GM23248 (cell line): ENCODE results near the gene CCT5. TPM values are rescaled to one million over a fixed set of nuclear protein-coding genes. Genes with fewer than 3 reads are reported as not detected.
"Not testable (repeated sequence)": the region's sequence is repeated elsewhere in the genome, so short reads cannot be mapped to it uniquely, and the experiment has no call there.

Experiments used
- DNase-seq: peaks from one replicate; pipeline ENCODE4 v3.0.0-alpha.2; 2015
- H2AFZ ChIP-seq: fragments of 200-600 bp; sonication (generic); 2 replicates; pipeline ENCODE4 v1.6.1; 2016; ENCODE audit warnings: antibody characterized with exemption
- H3F3A ChIP-seq: fragments of 200-600 bp; sonication (generic); 2 replicates; pipeline ENCODE4 v1.6.1; 2016; ENCODE audit warnings: mild to moderate bottlenecking, antibody characterized with exemption, mixed run types; ENCODE audit not compliant: insufficient read depth
- H3K27ac ChIP-seq: fragments of 200-600 bp; sonication (generic); 2 replicates; pipeline ENCODE4 v1.5.1; 2016; ENCODE audit warnings: mild to moderate bottlenecking
- H3K27me3 ChIP-seq: fragments of 200-600 bp; sonication (generic); replicated peaks from 2 replicates; pipeline ENCODE4 v1.6.1; 2016; ENCODE audit warnings: mild to moderate bottlenecking; ENCODE audit not compliant: insufficient read depth
- H3K36me3 ChIP-seq: fragments of 200-600 bp; sonication (generic); 2 replicates; pipeline ENCODE4 v1.6.1; 2016; ENCODE audit warnings: low read depth, mild to moderate bottlenecking
- H3K4me1 ChIP-seq: fragments of 200-600 bp; sonication (generic); 2 replicates; pipeline ENCODE4 v1.6.1; 2016; ENCODE audit warnings: mild to moderate bottlenecking; ENCODE audit not compliant: insufficient read depth
- H3K4me2 ChIP-seq: fragments of 200-600 bp; sonication (generic); one replicate; pipeline ENCODE4 v1.6.1; 2016; ENCODE audit warnings: mild to moderate bottlenecking; ENCODE audit not compliant: unreplicated experiment
- H3K4me3 ChIP-seq: fragments of 200-600 bp; sonication (generic); 2 replicates; pipeline ENCODE4 v1.5.1; 2016; ENCODE audit warnings: mild to moderate bottlenecking
- H3K79me2 ChIP-seq: fragments of 200-600 bp; sonication (generic); 2 replicates; pipeline ENCODE4 v1.6.1; 2016; ENCODE audit warnings: mild to moderate bottlenecking; ENCODE audit not compliant: insufficient read depth
- H3K9ac ChIP-seq: fragments of 200-600 bp; sonication (generic); 2 replicates; pipeline ENCODE4 v1.6.1; 2016; ENCODE audit warnings: mild to moderate bottlenecking
- H3K9me2 ChIP-seq: fragments of 200-600 bp; sonication (generic); 2 replicates; pipeline ENCODE4 v1.6.1; 2016; ENCODE audit warnings: mixed run types, mild to moderate bottlenecking, moderate library complexity; ENCODE audit not compliant: insufficient read depth
- H3K9me3 ChIP-seq: fragments of 200-600 bp; sonication (generic); one replicate; pipeline ENCODE4 v1.6.1; 2017; ENCODE audit warnings: low read depth
- H4K20me1 ChIP-seq: fragments of 200-600 bp; sonication (generic); 2 replicates; pipeline ENCODE4 v1.6.0; 2016; ENCODE audit not compliant: insufficient read depth
- EZH2 ChIP-seq: fragments of 200-600 bp; sonication (generic); IDR thresholded peaks from 2 replicates; pipeline ENCODE4 v1.6.1; 2018; ENCODE audit warnings: antibody characterized with exemption, mild to moderate bottlenecking; ENCODE audit not compliant: insufficient read depth, poor library complexity, severe bottlenecking
- EZH2phosphoT487 ChIP-seq: fragments of 200-600 bp; sonication (generic); IDR thresholded peaks from 2 replicates; pipeline ENCODE4 v1.6.1; 2018; ENCODE audit warnings: antibody characterized with exemption, moderate library complexity, mild to moderate bottlenecking, low read depth; ENCODE audit not compliant: insufficient read depth
- WGBS, 2 experiments: methylation state at CpG; one replicate each; pipeline ENCODE4 v1.1.6; 2015 to 2017; ENCODE audit warnings: low lambda C conversion rate in 2 of 2, low coverage in 1 of 2; ENCODE audit errors: missing lambda C conversion rate in 2 of 2; 5-methylcytosine and 5-hydroxymethylcytosine counted together
- in situ Hi-C: fragments of 300-500 bp; cut with MboI; formaldehyde crosslinking; loops from 2 replicates; pipeline ENCODE4 v1.15.0; 2020
- polyA plus RNA-seq: library from polyadenylated mRNA; unstranded; fragments of >200 nt; fragmentation: Nextera tagmentation; extraction: Ambion mirVana; gene quantifications from 2 replicates; pipeline ENCODE4 v1.2.1, GENCODE V29; 2016
- total RNA-seq: library from RNA; depleted of rRNA; stranded (reverse); fragments of >200 nt; shearing (Covaris generic); gene quantifications from 2 replicates; pipeline ENCODE4 v1.2.3, GENCODE V29; 2014

Gene CCT5
- total and polyA plus RNA-seq, 2 experiments from 2014 or later = 264 to 392 TPM

GRCh38 chr5:10266137-10266536 is 16.1 kb downstream of the CCT5 start:
- TF ChIP-seq EZH2 (no peak), EZH2phosphoT487 (no peak)
- Histone ChIP-seq H3K36me3 (peaks cover 40% of the 10 kb centered on the region), H3K27me3 (no peaks in the 10 kb centered on the region), H3K4me1 (peaks cover 14% of the 10 kb centered on the region), H3K4me3 (no peak overlapping the region), H3K4me2 (no peak overlapping the region), H3F3A (peaks cover 63% of the 10 kb centered on the region), H4K20me1 (no peaks in the 10 kb centered on the region), H3K79me2 (no peaks in the 10 kb centered on the region), H3K9ac (no peak overlapping the region), H2AFZ (no peak overlapping the region), H3K9me2 (no peaks in the 10 kb centered on the region), H3K27ac (no peak overlapping the region), H3K9me3 (no peaks in the 10 kb centered on the region)
- WGBS, 2 experiments = 62% methylated on average over 4 of the region's 4 CpGs
- in situ Hi-C loops = no loop called here
- no peak for DNase-seq

GRCh38 chr5:10266839-10267238 is 16.8 kb downstream of the CCT5 start:
- Histone ChIP-seq H3K27me3 (no peaks in the 10 kb centered on the region), H3K27ac (peak overlapping the region; percentile 75), H3K36me3 (peaks cover 34% of the 10 kb centered on the region), H3K4me1 (peaks cover 14% of the 10 kb centered on the region), H3K9me2 (no peaks in the 10 kb centered on the region), H3K79me2 (no peaks in the 10 kb centered on the region), H4K20me1 (no peaks in the 10 kb centered on the region), H3K9me3 (no peaks in the 10 kb centered on the region), H3K4me3 (no peak overlapping the region), H3K4me2 (no peak overlapping the region), H2AFZ (no peak overlapping the region), H3K9ac (no peak overlapping the region), H3F3A (peaks cover 57% of the 10 kb centered on the region)
- 84 to 87% methylated on average over 4 of the region's 4 CpGs for WGBS, 2 experiments
- in situ Hi-C loops = no loop called here
- DNase-seq = no peak
- TF ChIP-seq EZH2 (no peak), EZH2phosphoT487 (no peak)

- Histone ChIP-seq H3K9me2 (no peaks in the 10 kb centered on the region), H3K4me1 (peaks cover 14% of the 10 kb centered on the region), H3K27me3 (no peaks in the 10 kb centered on the region), H3F3A (peaks cover 47% of the 10 kb centered on the region), H2AFZ (no peak overlapping the region), H3K4me3 (no peak overlapping the region), H3K36me3 (peaks cover 23% of the 10 kb centered on the region), H3K4me2 (no peak overlapping the region), H3K79me2 (no peaks in the 10 kb centered on the region), H3K9me3 (no peaks in the 10 kb centered on the region), H4K20me1 (no peaks in the 10 kb centered on the region), H3K9ac (no peak overlapping the region), H3K27ac (peak overlapping the region; percentile 75; the same call in 1 of the 2 replicates)
- in situ Hi-C loops = no loop called here
- TF ChIP-seq EZH2 = no peak
- TF ChIP-seq EZH2phosphoT487 = no peak
- no peak for DNase-seq
- 86 to 87% methylated on average over 8 to 10 of the region's 10 CpGs for WGBS, 2 experiments
Observed at GRCh38 chr5:10268100-10268499, 18.0 kb downstream of the CCT5 start.

GRCh38 chr5:10272053-10272874 is 22.2 kb downstream of the CCT5 start:
- H2AFZ ChIP-seq = no peak overlapping the region
- no peak overlapping the region for H3K4me3 ChIP-seq
- H3K9me3 ChIP-seq = no peaks in the 10 kb centered on the region
- H3K4me1 ChIP-seq = peaks cover 5% of the 10 kb centered on the region
- no peaks in the 10 kb centered on the region for H3K36me3 ChIP-seq
- no peak overlapping the region for H3K4me2 ChIP-seq
- H4K20me1 ChIP-seq = no peaks in the 10 kb centered on the region
- in situ Hi-C loops = no loop called here
- DNase-seq = no peak
- peaks cover 9% of the 10 kb centered on the region for H3F3A ChIP-seq
- H3K9ac ChIP-seq = no peak overlapping the region
- H3K9me2 ChIP-seq = no peaks in the 10 kb centered on the region
- no peaks in the 10 kb centered on the region for H3K27me3 ChIP-seq
- TF ChIP-seq EZH2phosphoT487 = no peak
- TF ChIP-seq EZH2 = no peak
- no peaks in the 10 kb centered on the region for H3K79me2 ChIP-seq
- WGBS, 2 experiments = 84 to 90% methylated on average over 9 of the region's 9 CpGs
- no peak overlapping the region for H3K27ac ChIP-seq

GRCh38 chr5:10272875-10273209 is 22.8 kb downstream of the CCT5 start:
- H3F3A ChIP-seq, H2AFZ ChIP-seq, H3K9me3 ChIP-seq, H3K27me3 ChIP-seq, in situ Hi-C loops, DNase-seq, H3K4me1 ChIP-seq, H3K4me3 ChIP-seq, H3K79me2 ChIP-seq, H3K36me3 ChIP-seq, H3K4me2 ChIP-seq, H3K9me2 ChIP-seq, H4K20me1 ChIP-seq, H3K27ac ChIP-seq, H3K9ac ChIP-seq: not testable (repeated sequence)
- WGBS, 2 experiments = 79% methylated on average over 6 of the region's 6 CpGs
